ENCODE data around the gene SLC24A3.

GRCh38 chr20:19515074-19515473 is 302.6 kb downstream of the SLC24A3 start:
- TF ChIP-seq, protein P1, sequence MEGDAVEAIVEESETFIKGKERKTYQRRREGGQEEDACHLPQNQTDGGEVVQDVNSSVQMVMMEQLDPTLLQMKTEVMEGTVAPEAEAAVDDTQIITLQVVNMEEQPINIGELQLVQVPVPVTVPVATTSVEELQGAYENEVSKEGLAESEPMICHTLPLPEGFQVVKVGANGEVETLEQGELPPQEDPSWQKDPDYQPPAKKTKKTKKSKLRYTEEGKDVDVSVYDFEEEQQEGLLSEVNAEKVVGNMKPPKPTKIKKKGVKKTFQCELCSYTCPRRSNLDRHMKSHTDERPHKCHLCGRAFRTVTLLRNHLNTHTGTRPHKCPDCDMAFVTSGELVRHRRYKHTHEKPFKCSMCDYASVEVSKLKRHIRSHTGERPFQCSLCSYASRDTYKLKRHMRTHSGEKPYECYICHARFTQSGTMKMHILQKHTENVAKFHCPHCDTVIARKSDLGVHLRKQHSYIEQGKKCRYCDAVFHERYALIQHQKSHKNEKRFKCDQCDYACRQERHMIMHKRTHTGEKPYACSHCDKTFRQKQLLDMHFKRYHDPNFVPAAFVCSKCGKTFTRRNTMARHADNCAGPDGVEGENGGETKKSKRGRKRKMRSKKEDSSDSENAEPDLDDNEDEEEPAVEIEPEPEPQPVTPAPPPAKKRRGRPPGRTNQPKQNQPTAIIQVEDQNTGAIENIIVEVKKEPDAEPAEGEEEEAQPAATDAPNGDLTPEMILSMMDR (IDR thresholded peaks at IDR 0.05): no peak
- no peak for TF ChIP-seq POLR2A (IDR thresholded peaks at IDR 0.05)

Measured in breast epithelium (tissue), 3 donors.